NCI-H526 (cell line): ENCODE measurements around the gene HIP1.
"Not testable (repeated sequence)": the region's sequence is repeated elsewhere in the genome, so short reads cannot be mapped to it uniquely, and the experiment has no call there.

Experiments
- DNase-seq, 2 experiments: peaks; one replicate each; lab custom pipeline; 2025; lab: John Stamatoyannopoulos, UW

HIP1 gene

GRCh38 chr7:75716992-75717626, 21.6 kb downstream of the HIP1 start:
- DNase-seq: no peak

- DNase-seq: no peak
Measured at GRCh38 chr7:75715864-75716263, 22.9 kb downstream of the HIP1 start.

- no peak for DNase-seq
Measured at GRCh38 chr7:75712517-75713361, 26.0 kb downstream of the HIP1 start.

- DNase-seq: no peak
Measured at GRCh38 chr7:75711656-75712514, 26.9 kb downstream of the HIP1 start.

GRCh38 chr7:75711076-75711475, 27.7 kb downstream of the HIP1 start:
- DNase-seq: no peak

GRCh38 chr7:75704928-75705327, 33.8 kb downstream of the HIP1 start:
- no peak for DNase-seq

- no peak for DNase-seq
Measured at GRCh38 chr7:75702515-75702914, 36.2 kb downstream of the HIP1 start.

GRCh38 chr7:75699993-75700392, 38.7 kb downstream of the HIP1 start:
- no peak for DNase-seq

GRCh38 chr7:75698358-75698757, 40.4 kb downstream of the HIP1 start:
- DNase-seq: no peak

GRCh38 chr7:75696263-75697037, 42.3 kb downstream of the HIP1 start:
- DNase-seq: no peak

GRCh38 chr7:75694638-75695399, 43.9 kb downstream of the HIP1 start:
- no peak for DNase-seq

- DNase-seq: not testable (repeated sequence)
Measured at GRCh38 chr7:75693668-75694067, 45.1 kb downstream of the HIP1 start.

- DNase-seq: no peak
Measured at GRCh38 chr7:75691793-75692543, 46.8 kb downstream of the HIP1 start.

- DNase-seq: no peak
Measured at GRCh38 chr7:75690121-75690523, 48.6 kb downstream of the HIP1 start.

GRCh38 chr7:75689246-75690099, 49.3 kb downstream of the HIP1 start:
- no peak for DNase-seq

- no peak for DNase-seq
Measured at GRCh38 chr7:75688200-75689136, 50.3 kb downstream of the HIP1 start.

GRCh38 chr7:75687246-75688088, 51.3 kb downstream of the HIP1 start:
- no peak for DNase-seq
